Astrocyte (in vitro differentiated cells and primary cell): ENCODE measurements around the gene ATP8A1. TPM values are rescaled to one million over a fixed set of nuclear protein-coding genes. Genes with fewer than 3 reads are reported as not detected.

Source experiments
- DNase-seq: peaks from one replicate; pipeline ENCODE4 v3.0.0-alpha.2; 2010; ENCODE audit warnings: low read depth
- FAIRE-seq: peaks from 2 replicates; lab custom pipeline; 2011; peaks lifted over from hg19 to GRCh38; lab: Jason Lieb, UNC
- H2AFZ ChIP-seq: 2 replicates; pipeline ENCODE4 v1.6.0; 2012; ENCODE audit warnings: low read depth, low read length, inconsistent platforms
- H3K27ac ChIP-seq: 2 replicates; pipeline ENCODE4 v1.5.1; 2011; ENCODE audit warnings: low read depth, low read length, inconsistent platforms
- H3K27me3 ChIP-seq: 2 replicates; pipeline ENCODE4 v1.6.0; 2011; ENCODE audit warnings: low read length, inconsistent platforms; ENCODE audit not compliant: insufficient read depth
- H3K36me3 ChIP-seq: 2 replicates; pipeline ENCODE4 v1.5.1; 2011; ENCODE audit warnings: low read length, inconsistent platforms; ENCODE audit not compliant: insufficient read depth
- H3K4me1 ChIP-seq: 2 replicates; pipeline ENCODE4 v1.5.1; 2011; ENCODE audit warnings: low read length, inconsistent platforms; ENCODE audit not compliant: insufficient read depth
- H3K4me2 ChIP-seq: 2 replicates; pipeline ENCODE4 v1.6.0; 2012; ENCODE audit warnings: low read length, inconsistent platforms
- H3K4me3 ChIP-seq: 2 replicates; pipeline ENCODE4 v1.5.1; 2011; ENCODE audit warnings: low read depth, mild to moderate bottlenecking, low read length, inconsistent platforms; ENCODE audit not compliant: insufficient read depth
- H3K79me2 ChIP-seq: 2 replicates; pipeline ENCODE4 v1.6.0; 2012; ENCODE audit warnings: mild to moderate bottlenecking, low read length, inconsistent platforms; ENCODE audit not compliant: insufficient read depth
- H3K9ac ChIP-seq: 2 replicates; pipeline ENCODE4 v1.6.0; 2012; ENCODE audit warnings: mild to moderate bottlenecking, low read length, inconsistent platforms
- H3K9me3 ChIP-seq: 2 replicates; pipeline ENCODE4 v1.5.1; 2012; ENCODE audit warnings: low read depth, mild to moderate bottlenecking, low read length, inconsistent platforms; ENCODE audit not compliant: insufficient read depth
- H4K20me1 ChIP-seq: 2 replicates; pipeline ENCODE4 v1.6.0; 2012; ENCODE audit warnings: low read length, inconsistent platforms; ENCODE audit not compliant: insufficient read depth
- H3K27ac Mint-ChIP-seq: one replicate; pipeline ENCODE4 v1.8.0; 2021; ENCODE audit warnings: mild to moderate bottlenecking, mixed read lengths; ENCODE audit not compliant: unreplicated experiment
- H3K27me3 Mint-ChIP-seq: one replicate; pipeline ENCODE4 v1.8.0; 2021; ENCODE audit warnings: low read depth, mixed read lengths; ENCODE audit not compliant: unreplicated experiment
- H3K36me3 Mint-ChIP-seq: one replicate; pipeline ENCODE4 v1.8.0; 2021; ENCODE audit warnings: low read depth, mixed read lengths; ENCODE audit not compliant: unreplicated experiment
- H3K4me1 Mint-ChIP-seq: one replicate; pipeline ENCODE4 v1.8.0; 2021; ENCODE audit warnings: low read depth, mixed read lengths; ENCODE audit not compliant: unreplicated experiment
- H3K4me3 Mint-ChIP-seq: one replicate; pipeline ENCODE4 v1.8.0; 2021; ENCODE audit warnings: mild to moderate bottlenecking, moderate library complexity, mixed read lengths; ENCODE audit not compliant: unreplicated experiment
- H3K9me3 Mint-ChIP-seq: one replicate; pipeline ENCODE4 v1.8.0; 2021; ENCODE audit warnings: mild to moderate bottlenecking, mixed read lengths; ENCODE audit not compliant: unreplicated experiment
- EZH2 ChIP-seq: IDR thresholded peaks from 2 replicates; pipeline ENCODE4 v1.6.1; 2012; ENCODE audit warnings: mild to moderate bottlenecking, low read length, inconsistent platforms; ENCODE audit not compliant: insufficient read depth
- total RNA-seq: library from RNA; stranded (reverse); gene quantifications from 2 replicates; pipeline ENCODE4 v1.2.1, GENCODE V29; 2021
- TF ChIP-seq, protein P1 (sequence below): IDR thresholded peaks from 2 replicates; pipeline ENCODE4 v1.5.1; 2011; ENCODE audit warnings: low read depth, mild to moderate bottlenecking, inconsistent platforms, low read length, moderate library complexity; ENCODE audit not compliant: insufficient read depth

Gene ATP8A1
- total RNA-seq, 1 donor from 2014 or later: 2.9 TPM

DNA sequence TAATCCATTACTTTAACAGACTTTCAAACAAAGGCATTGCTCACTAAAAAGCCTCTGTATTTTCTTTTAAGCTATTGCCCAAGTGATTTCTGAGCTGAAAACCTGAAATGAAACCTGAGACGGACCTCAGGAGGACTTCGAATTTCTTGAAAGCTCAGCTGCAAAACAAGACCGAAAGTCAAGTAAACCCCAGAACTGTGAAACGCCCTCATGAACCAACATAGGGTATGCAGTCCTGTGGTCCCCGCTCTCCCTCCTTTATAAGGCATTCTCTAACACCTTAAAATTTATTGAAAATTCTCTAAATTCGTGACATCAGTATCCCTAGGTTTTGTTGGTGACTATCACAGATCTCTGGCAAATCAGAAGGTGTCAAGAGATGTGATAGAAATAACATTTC lies 167.8 kb downstream of the ATP8A1 start:
- Histone ChIP-seq H3K36me3 (no peaks in the 10 kb centered on the region), H3K9me3 (no peaks in the 10 kb centered on the region), H4K20me1 (no peaks in the 10 kb centered on the region), H2AFZ (no peak overlapping the region), H3K79me2 (no peaks in the 10 kb centered on the region), H3K4me3 (no peak overlapping the region), H3K4me1 (no peaks in the 10 kb centered on the region), H3K27me3 (no peaks in the 10 kb centered on the region), H3K27ac (no peak overlapping the region), H3K9ac (no peak overlapping the region), H3K4me2 (no peak overlapping the region)
- Mint-ChIP-seq H3K4me3 (no peak overlapping the region), H3K36me3 (no peaks in the 10 kb centered on the region), H3K9me3 (no peaks in the 10 kb centered on the region), H3K4me1 (peaks cover 3% of the 10 kb centered on the region), H3K27ac (no peak overlapping the region), H3K27me3 (peaks cover 2% of the 10 kb centered on the region)
- TF ChIP-seq EZH2: no peak
- TF ChIP-seq, protein P1, sequence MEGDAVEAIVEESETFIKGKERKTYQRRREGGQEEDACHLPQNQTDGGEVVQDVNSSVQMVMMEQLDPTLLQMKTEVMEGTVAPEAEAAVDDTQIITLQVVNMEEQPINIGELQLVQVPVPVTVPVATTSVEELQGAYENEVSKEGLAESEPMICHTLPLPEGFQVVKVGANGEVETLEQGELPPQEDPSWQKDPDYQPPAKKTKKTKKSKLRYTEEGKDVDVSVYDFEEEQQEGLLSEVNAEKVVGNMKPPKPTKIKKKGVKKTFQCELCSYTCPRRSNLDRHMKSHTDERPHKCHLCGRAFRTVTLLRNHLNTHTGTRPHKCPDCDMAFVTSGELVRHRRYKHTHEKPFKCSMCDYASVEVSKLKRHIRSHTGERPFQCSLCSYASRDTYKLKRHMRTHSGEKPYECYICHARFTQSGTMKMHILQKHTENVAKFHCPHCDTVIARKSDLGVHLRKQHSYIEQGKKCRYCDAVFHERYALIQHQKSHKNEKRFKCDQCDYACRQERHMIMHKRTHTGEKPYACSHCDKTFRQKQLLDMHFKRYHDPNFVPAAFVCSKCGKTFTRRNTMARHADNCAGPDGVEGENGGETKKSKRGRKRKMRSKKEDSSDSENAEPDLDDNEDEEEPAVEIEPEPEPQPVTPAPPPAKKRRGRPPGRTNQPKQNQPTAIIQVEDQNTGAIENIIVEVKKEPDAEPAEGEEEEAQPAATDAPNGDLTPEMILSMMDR: no peak
- FAIRE-seq (no peak), DNase-seq (no peak)

DNA sequence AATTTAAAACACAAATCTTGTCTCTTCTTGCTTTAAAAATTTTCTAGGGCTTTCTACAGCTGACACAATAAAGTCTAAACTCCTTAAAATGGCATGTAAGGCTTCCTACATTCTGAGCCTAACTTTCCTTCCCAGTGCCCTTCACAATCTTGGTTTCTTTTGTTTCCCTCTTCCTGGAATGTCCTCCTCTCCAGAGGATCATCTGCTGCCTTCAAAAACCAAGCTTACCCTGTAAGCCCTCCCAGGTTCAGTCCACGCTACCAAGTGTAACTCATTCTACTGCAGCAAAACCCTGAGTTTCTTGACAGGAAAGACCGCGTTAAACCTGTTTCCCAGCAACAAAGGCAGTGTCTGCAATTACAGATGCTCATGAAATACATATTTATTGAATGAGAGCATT lies 168.4 kb downstream of the ATP8A1 start:
- Mint-ChIP-seq H3K36me3 (no peaks in the 10 kb centered on the region), H3K4me1 (peaks cover 3% of the 10 kb centered on the region), H3K27me3 (peaks cover 2% of the 10 kb centered on the region), H3K9me3 (no peaks in the 10 kb centered on the region), H3K4me3 (no peak overlapping the region), H3K27ac (no peak overlapping the region)
- Histone ChIP-seq H3K9me3 (no peaks in the 10 kb centered on the region), H3K79me2 (no peaks in the 10 kb centered on the region), H3K4me1 (no peaks in the 10 kb centered on the region), H3K9ac (no peak overlapping the region), H3K27ac (no peak overlapping the region), H2AFZ (no peak overlapping the region), H3K4me3 (no peak overlapping the region), H3K36me3 (no peaks in the 10 kb centered on the region), H3K27me3 (no peaks in the 10 kb centered on the region), H4K20me1 (no peaks in the 10 kb centered on the region), H3K4me2 (no peak overlapping the region)
- FAIRE-seq (no peak), DNase-seq (no peak)
- no peak for TF ChIP-seq EZH2
- TF ChIP-seq, protein P1: no peak

DNA sequence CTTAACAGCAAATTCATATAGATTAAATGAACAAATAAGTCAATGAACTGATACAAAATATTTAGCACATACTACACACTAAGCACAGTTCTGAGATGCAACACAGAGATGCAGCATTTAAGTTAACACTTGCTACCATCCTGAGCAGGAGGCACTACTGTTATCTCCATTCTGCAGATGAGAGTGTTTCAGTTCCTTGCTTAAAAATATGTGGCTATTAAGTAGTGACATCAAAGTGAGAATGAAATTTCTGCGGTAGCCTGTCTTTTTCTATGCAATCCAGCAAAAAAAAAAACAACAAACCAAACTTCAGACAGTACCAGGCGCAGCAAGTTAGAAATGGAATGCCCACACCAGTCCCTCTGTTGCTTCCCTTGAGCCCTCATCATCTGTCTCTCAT lies 168.8 kb downstream of the ATP8A1 start:
- Histone ChIP-seq H3K4me3 (no peak overlapping the region), H3K27me3 (no peaks in the 10 kb centered on the region), H4K20me1 (no peaks in the 10 kb centered on the region), H3K9me3 (no peaks in the 10 kb centered on the region), H3K9ac (no peak overlapping the region), H3K4me1 (no peaks in the 10 kb centered on the region), H3K79me2 (no peaks in the 10 kb centered on the region), H3K4me2 (no peak overlapping the region), H2AFZ (no peak overlapping the region), H3K27ac (no peak overlapping the region), H3K36me3 (no peaks in the 10 kb centered on the region)
- H3K9me3 Mint-ChIP-seq: no peaks in the 10 kb centered on the region
- H3K4me3 Mint-ChIP-seq: no peak overlapping the region
- H3K27ac Mint-ChIP-seq: no peak overlapping the region
- FAIRE-seq (no peak), DNase-seq (no peak)
- TF ChIP-seq, protein P1: no peak
- no peak for TF ChIP-seq EZH2
- H3K27me3 Mint-ChIP-seq: peaks cover 2% of the 10 kb centered on the region
- H3K4me1 Mint-ChIP-seq: peaks cover 3% of the 10 kb centered on the region
- H3K36me3 Mint-ChIP-seq: no peaks in the 10 kb centered on the region
